HEK293T (cell line): Measurements from ENCODE around the gene OBI1.

ENCODE experiments used
- CTCF ChIA-PET: fragments of 350-600 bp; formaldehyde crosslinking; extraction: SDS; loops from one replicate; lab custom pipeline; 2021; ENCODE audit warnings: antibody characterized with exemption, inconsistent platforms; lab: Yijun Ruan, JAX
- POLR2A ChIA-PET: fragments of 350-600 bp; formaldehyde crosslinking; extraction: SDS; loops from one replicate; lab custom pipeline; 2020; ENCODE audit warnings: antibody characterized with exemption, inconsistent platforms; lab: Yijun Ruan, JAX
- DNase-seq: peaks from one replicate; pipeline ENCODE4 v3.0.0; 2012; ENCODE audit warnings: mixed read lengths; ENCODE audit errors: extremely low spot score
- ARNT ChIP-seq: fragments of 450-650 bp; IDR thresholded peaks from 2 replicates; pipeline ENCODE4 v1.6.1; 2017; ENCODE audit warnings: mild to moderate bottlenecking
- BHLHE40 ChIP-seq: fragments of 450-650 bp; IDR thresholded peaks from 2 replicates; pipeline ENCODE4 v1.6.1; 2016; ENCODE audit warnings: mild to moderate bottlenecking, moderate library complexity, borderline replicate concordance
- CTBP1 ChIP-seq: fragments of 450-650 bp; IDR thresholded peaks from 2 replicates; pipeline ENCODE4 v1.6.1; 2016; ENCODE audit warnings: borderline replicate concordance
- ELF4 ChIP-seq: fragments of 450-650 bp; IDR thresholded peaks from 2 replicates; pipeline ENCODE4 v1.6.1; 2017; ENCODE audit warnings: antibody characterized with exemption
- FOXA1 ChIP-seq: fragments of 450-650 bp; IDR thresholded peaks from 2 replicates; pipeline ENCODE4 v1.6.1; 2016; ENCODE audit warnings: mild to moderate bottlenecking
- FOXK2 ChIP-seq: fragments of 450-650 bp; IDR thresholded peaks from 2 replicates; pipeline ENCODE4 v1.6.1; 2016; ENCODE audit warnings: mild to moderate bottlenecking
- FOXM1 ChIP-seq: fragments of 450-650 bp; IDR thresholded peaks from 2 replicates; pipeline ENCODE4 v1.6.1; 2017; ENCODE audit warnings: mild to moderate bottlenecking, borderline replicate concordance
- HDGF ChIP-seq: fragments of 450-650 bp; IDR thresholded peaks from 2 replicates; pipeline ENCODE4 v1.6.1; 2017; ENCODE audit warnings: antibody characterized with exemption, borderline replicate concordance
- L3MBTL2 ChIP-seq: fragments of 450-650 bp; conservative IDR thresholded peaks from 2 replicates; pipeline ENCODE4 v1.6.1; 2016; ENCODE audit warnings: mild to moderate bottlenecking
- LEF1 ChIP-seq: fragments of 450-650 bp; IDR thresholded peaks from 2 replicates; pipeline ENCODE4 v1.6.1; 2017; ENCODE audit warnings: mild to moderate bottlenecking, borderline replicate concordance
- NFRKB ChIP-seq: fragments of 450-650 bp; IDR thresholded peaks from 2 replicates; pipeline ENCODE4 v1.6.1; 2016; ENCODE audit warnings: mild to moderate bottlenecking, moderate library complexity
- PKNOX1 ChIP-seq: fragments of 450-650 bp; IDR thresholded peaks from 2 replicates; pipeline ENCODE4 v1.6.1; 2016
- SP1 ChIP-seq: fragments of 450-650 bp; IDR thresholded peaks from 2 replicates; pipeline ENCODE4 v1.6.1; 2017
- SUZ12 ChIP-seq: fragments of 450-650 bp; IDR thresholded peaks from 2 replicates; pipeline ENCODE4 v1.6.1; 2016; ENCODE audit warnings: mild to moderate bottlenecking
- TARDBP ChIP-seq: fragments of 450-650 bp; IDR thresholded peaks from 2 replicates; pipeline ENCODE4 v1.6.1; 2016
- ZNF384 ChIP-seq: fragments of 450-650 bp; IDR thresholded peaks from 2 replicates; pipeline ENCODE4 v1.6.1; 2016

Gene OBI1

GRCh38 chr13:78601874-78602560 lies 56.9 kb downstream of the OBI1 start:
- CTCF ChIA-PET: no interaction called here

GRCh38 chr13:78601124-78601873 lies 57.7 kb downstream of the OBI1 start:
- CTCF ChIA-PET: interaction anchor here (0.5 kb wide), 1 partner anchor 800 kb away, joined by 4 read pairs; no protein-coding TSS in a partner anchor
- no peak for TF ChIP-seq SP1
- no peak for TF ChIP-seq FOXM1
- no peak for TF ChIP-seq LEF1
- no peak for TF ChIP-seq ARNT
- no peak for TF ChIP-seq ELF4
- no peak for TF ChIP-seq FOXK2
- TF ChIP-seq CTBP1: no peak
- TF ChIP-seq TARDBP: no peak
- no peak for TF ChIP-seq BHLHE40
- no peak for TF ChIP-seq PKNOX1
- TF ChIP-seq FOXA1: no peak
- TF ChIP-seq HDGF: no peak
- no peak for TF ChIP-seq SUZ12
- no peak for TF ChIP-seq L3MBTL2
- TF ChIP-seq ZNF384: no peak
- TF ChIP-seq NFRKB: no peak
- no peak for DNase-seq
- POLR2A ChIA-PET: no interaction called here

More at GRCh38 chr13:78601874-78602560, 56.9 kb downstream of the OBI1 start:
- no peak for DNase-seq
- POLR2A ChIA-PET: no interaction called here
- TF ChIP-seq NFRKB (no peak), L3MBTL2 (no peak), TARDBP (no peak), FOXM1 (no peak), CTBP1 (no peak), ZNF384 (no peak), LEF1 (no peak), HDGF (no peak), SUZ12 (no peak), FOXA1 (no peak), SP1 (no peak), ARNT (no peak), ELF4 (no peak), FOXK2 (no peak), BHLHE40 (no peak), PKNOX1 (no peak)

GRCh38 chr13:78600280-78600883 lies 58.6 kb downstream of the OBI1 start:
- ChIA-PET CTCF (interaction anchor here (0.5 kb wide), 1 partner anchor 801 kb away, joined by 4 read pairs; no protein-coding TSS in a partner anchor), POLR2A (interaction anchor here (1.1 kb wide), 1 partner anchor 8 kb away, joined by 3 read pairs; no protein-coding TSS in a partner anchor)
- no peak for TF ChIP-seq FOXA1
- no peak for TF ChIP-seq ZNF384
- TF ChIP-seq CTBP1: no peak
- no peak for DNase-seq

GRCh38 chr13:78599645-78600279 lies 59.2 kb downstream of the OBI1 start:
- DNase-seq: no peak
- ChIA-PET POLR2A (interaction anchor here (1.1 kb wide), 1 partner anchor 8 kb away, joined by 3 read pairs; no protein-coding TSS in a partner anchor), CTCF (no interaction called here)
- TF ChIP-seq FOXM1 (no peak), L3MBTL2 (no peak), ZNF384 (no peak), FOXK2 (no peak), BHLHE40 (no peak), CTBP1 (no peak), NFRKB (no peak), ELF4 (no peak), LEF1 (no peak), SP1 (no peak), ARNT (no peak), PKNOX1 (no peak), TARDBP (no peak), FOXA1 (no peak), HDGF (no peak), SUZ12 (no peak)
